K562 (cell line): Measurements from ENCODE around the gene OXTR. TPM values are rescaled to one million over a fixed set of nuclear protein-coding genes. Genes with fewer than 3 reads are reported as not detected.

Source experiments
- CHCHD3 ChIP-seq: fragments of 250-450 bp; sonication (Bioruptor Pico); IDR thresholded peaks from 2 replicates; pipeline ENCODE4 v2.1.2; 2022; ENCODE audit warnings: mild to moderate bottlenecking
- HEY1 ChIP-seq: fragments of 250-450 bp; sonication (Bioruptor Pico); IDR thresholded peaks from 2 replicates; pipeline ENCODE4 v1.5.0; 2020; ENCODE audit warnings: mild to moderate bottlenecking, moderate library complexity, borderline replicate concordance
- RERE ChIP-seq: sonication (generic); formaldehyde crosslinking; IDR thresholded peaks from 2 replicates; pipeline ENCODE4 v1.8.0; 2023; ENCODE audit warnings: missing genetic modification reagents, mild to moderate bottlenecking, borderline replicate concordance
- SUPT5H ChIP-seq: fragments of 450-650 bp; IDR thresholded peaks from 2 replicates; pipeline ENCODE4 v1.6.1; 2016
- polyA plus RNA-seq, 8 experiments: library from polyadenylated mRNA; depleted of rRNA in 4 of 8; stranded (reverse) in 5 of 8; unstranded in 3 of 8; fragments of >200 nt; fragmentation: Nextera tagmentation in 2 of 8; fragmentation: Illumina TruSeq in 1 of 8; extraction: Ambion mirVana in 2 of 8; extraction: Trizol in 1 of 8; gene quantifications; 2 replicates each; pipeline versions ENCODE4 v1.2.1 to v1.2.3, GENCODE V29; 2011 to 2014; ENCODE audit warnings: inconsistent platforms in 1 of 8, missing spikeins in 1 of 8
- total RNA-seq, 7 experiments: library from RNA; depleted of rRNA in 6 of 7; stranded (reverse); fragments of >200 nt in 6 of 7; fragmentation: Illumina TruSeq in 2 of 7; extraction: Trizol in 2 of 7; gene quantifications; 2 replicates each; pipeline versions ENCODE4 v1.2.1 to v1.2.3, GENCODE V29; 2011 to 2021; ENCODE audit warnings: low replicate concordance in 1 of 7
- TF ChIP-seq, protein P1 (sequence below): fragments of 450-650 bp; IDR thresholded peaks from 2 replicates; pipeline ENCODE4 v1.6.1; 2016; ENCODE audit warnings: antibody characterized with exemption

The OXTR gene
- total and polyA plus RNA-seq, 9 of the 15 experiments (the other 6 are each of a cell fraction or from before 2014, with no cell fraction given): 0.14 to 1.3 (median 0.80) TPM

DNA sequence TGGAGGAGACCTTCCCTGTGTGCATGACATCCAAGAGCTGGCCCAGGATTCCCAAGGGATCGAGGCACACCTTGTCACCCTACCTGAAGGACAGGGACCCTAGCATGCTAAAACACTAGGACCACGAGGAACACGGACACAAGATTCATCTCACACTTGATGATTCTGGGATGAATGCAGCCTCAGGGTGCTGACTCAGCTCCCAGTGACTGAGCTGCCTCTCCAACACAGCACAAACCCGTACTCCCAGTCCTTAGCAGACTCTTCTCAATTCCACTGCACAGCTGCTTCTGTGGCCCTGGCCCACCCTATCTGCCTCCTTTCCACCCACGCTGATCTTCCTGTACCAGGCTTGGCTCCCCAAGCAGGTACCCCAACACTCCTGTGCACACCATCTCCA, 9.1 kb upstream of the OXTR start (continued):
- TF ChIP-seq RERE: no peak
- TF ChIP-seq SUPT5H: no peak
- TF ChIP-seq HEY1: no peak
- TF ChIP-seq, protein P1, sequence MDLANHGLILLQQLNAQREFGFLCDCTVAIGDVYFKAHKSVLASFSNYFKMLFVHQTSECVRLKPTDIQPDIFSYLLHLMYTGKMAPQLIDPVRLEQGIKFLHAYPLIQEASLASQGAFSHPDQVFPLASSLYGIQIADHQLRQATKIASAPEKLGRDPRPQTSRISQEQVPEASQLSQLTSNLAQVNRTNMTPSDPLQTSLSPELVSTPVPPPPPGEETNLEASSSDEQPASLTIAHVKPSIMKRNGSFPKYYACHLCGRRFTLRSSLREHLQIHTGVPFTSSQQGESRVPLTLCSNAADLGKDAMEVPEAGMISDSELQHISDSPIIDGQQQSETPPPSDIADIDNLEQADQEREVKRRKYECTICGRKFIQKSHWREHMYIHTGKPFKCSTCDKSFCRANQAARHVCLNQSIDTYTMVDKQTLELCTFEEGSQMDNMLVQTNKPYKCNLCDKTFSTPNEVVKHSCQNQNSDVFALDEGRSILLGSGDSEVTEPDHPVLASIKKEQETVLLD: no peak
- no peak for TF ChIP-seq CHCHD3 (CRISPR knock-in tag)
